HCT116 (cell line): ENCODE data around the gene IFNL4. TPM values are rescaled to one million over a fixed set of nuclear protein-coding genes. Genes with fewer than 3 reads are reported as not detected.

Experiments
- CEBPB ChIP-seq: IDR thresholded peaks from 2 replicates; pipeline ENCODE4 v1.6.1; 2012; ENCODE audit warnings: low read depth
- EGR1 ChIP-seq: IDR thresholded peaks from 2 replicates; pipeline ENCODE4 v1.6.1; 2012; ENCODE audit warnings: low read depth
- JUND ChIP-seq: IDR thresholded peaks from 2 replicates; pipeline ENCODE4 v1.6.1; 2012
- SP1 ChIP-seq: IDR thresholded peaks from 2 replicates; pipeline ENCODE4 v1.6.1; 2012; ENCODE audit warnings: low read depth
- TCF7L2 ChIP-seq: IDR thresholded peaks from 2 replicates; pipeline ENCODE4 v1.7.0; 2011; ENCODE audit warnings: borderline replicate concordance, inconsistent platforms; ENCODE audit not compliant: insufficient read depth, insufficient read length; ENCODE audit errors: extremely low read depth
- YY1 ChIP-seq: IDR thresholded peaks from 2 replicates; pipeline ENCODE4 v1.6.1; 2011; ENCODE audit warnings: low read length, low read depth, moderate library complexity, mild to moderate bottlenecking; ENCODE audit not compliant: insufficient replicate concordance; ENCODE audit errors: extremely low read depth
- total RNA-seq: library from RNA; stranded (reverse); gene quantifications from one replicate; pipeline ENCODE4 v1.2.1, GENCODE V29; 2021; ENCODE audit not compliant: unreplicated experiment
- TF ChIP-seq, protein P1 (sequence below): IDR thresholded peaks from 2 replicates; pipeline ENCODE4 v1.6.1; 2011; ENCODE audit warnings: mild to moderate bottlenecking, low read length, moderate library complexity; ENCODE audit not compliant: insufficient replicate concordance; ENCODE audit errors: extremely low read depth
- TF ChIP-seq, protein P2 (sequence below): IDR thresholded peaks from 2 replicates; pipeline ENCODE4 v1.6.1; 2012; ENCODE audit warnings: low read depth
- TF ChIP-seq, protein P3 (sequence below): IDR thresholded peaks from 2 replicates; pipeline ENCODE4 v1.6.1; 2012

The IFNL4 gene
- total RNA-seq, 1 experiment from 2014 or later = not detected

GRCh38 chr19:39218230-39219007 lies 30.2 kb downstream of the IFNL4 start (continued):
- TF ChIP-seq, protein P1, sequence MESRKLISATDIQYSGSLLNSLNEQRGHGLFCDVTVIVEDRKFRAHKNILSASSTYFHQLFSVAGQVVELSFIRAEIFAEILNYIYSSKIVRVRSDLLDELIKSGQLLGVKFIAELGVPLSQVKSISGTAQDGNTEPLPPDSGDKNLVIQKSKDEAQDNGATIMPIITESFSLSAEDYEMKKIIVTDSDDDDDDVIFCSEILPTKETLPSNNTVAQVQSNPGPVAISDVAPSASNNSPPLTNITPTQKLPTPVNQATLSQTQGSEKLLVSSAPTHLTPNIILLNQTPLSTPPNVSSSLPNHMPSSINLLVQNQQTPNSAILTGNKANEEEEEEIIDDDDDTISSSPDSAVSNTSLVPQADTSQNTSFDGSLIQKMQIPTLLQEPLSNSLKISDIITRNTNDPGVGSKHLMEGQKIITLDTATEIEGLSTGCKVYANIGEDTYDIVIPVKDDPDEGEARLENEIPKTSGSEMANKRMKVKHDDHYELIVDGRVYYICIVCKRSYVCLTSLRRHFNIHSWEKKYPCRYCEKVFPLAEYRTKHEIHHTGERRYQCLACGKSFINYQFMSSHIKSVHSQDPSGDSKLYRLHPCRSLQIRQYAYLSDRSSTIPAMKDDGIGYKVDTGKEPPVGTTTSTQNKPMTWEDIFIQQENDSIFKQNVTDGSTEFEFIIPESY = no peak
- TF ChIP-seq YY1 (no peak), CEBPB (no peak), JUND (no peak), TCF7L2 (no peak), EGR1 (no peak), SP1 (no peak)
- TF ChIP-seq, protein P2, sequence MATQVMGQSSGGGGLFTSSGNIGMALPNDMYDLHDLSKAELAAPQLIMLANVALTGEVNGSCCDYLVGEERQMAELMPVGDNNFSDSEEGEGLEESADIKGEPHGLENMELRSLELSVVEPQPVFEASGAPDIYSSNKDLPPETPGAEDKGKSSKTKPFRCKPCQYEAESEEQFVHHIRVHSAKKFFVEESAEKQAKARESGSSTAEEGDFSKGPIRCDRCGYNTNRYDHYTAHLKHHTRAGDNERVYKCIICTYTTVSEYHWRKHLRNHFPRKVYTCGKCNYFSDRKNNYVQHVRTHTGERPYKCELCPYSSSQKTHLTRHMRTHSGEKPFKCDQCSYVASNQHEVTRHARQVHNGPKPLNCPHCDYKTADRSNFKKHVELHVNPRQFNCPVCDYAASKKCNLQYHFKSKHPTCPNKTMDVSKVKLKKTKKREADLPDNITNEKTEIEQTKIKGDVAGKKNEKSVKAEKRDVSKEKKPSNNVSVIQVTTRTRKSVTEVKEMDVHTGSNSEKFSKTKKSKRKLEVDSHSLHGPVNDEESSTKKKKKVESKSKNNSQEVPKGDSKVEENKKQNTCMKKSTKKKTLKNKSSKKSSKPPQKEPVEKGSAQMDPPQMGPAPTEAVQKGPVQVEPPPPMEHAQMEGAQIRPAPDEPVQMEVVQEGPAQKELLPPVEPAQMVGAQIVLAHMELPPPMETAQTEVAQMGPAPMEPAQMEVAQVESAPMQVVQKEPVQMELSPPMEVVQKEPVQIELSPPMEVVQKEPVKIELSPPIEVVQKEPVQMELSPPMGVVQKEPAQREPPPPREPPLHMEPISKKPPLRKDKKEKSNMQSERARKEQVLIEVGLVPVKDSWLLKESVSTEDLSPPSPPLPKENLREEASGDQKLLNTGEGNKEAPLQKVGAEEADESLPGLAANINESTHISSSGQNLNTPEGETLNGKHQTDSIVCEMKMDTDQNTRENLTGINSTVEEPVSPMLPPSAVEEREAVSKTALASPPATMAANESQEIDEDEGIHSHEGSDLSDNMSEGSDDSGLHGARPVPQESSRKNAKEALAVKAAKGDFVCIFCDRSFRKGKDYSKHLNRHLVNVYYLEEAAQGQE = no peak
- TF ChIP-seq, protein P3, sequence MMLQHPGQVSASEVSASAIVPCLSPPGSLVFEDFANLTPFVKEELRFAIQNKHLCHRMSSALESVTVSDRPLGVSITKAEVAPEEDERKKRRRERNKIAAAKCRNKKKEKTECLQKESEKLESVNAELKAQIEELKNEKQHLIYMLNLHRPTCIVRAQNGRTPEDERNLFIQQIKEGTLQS = no peak
